ENCODE measurements around the gene SCN10A.

DNA sequence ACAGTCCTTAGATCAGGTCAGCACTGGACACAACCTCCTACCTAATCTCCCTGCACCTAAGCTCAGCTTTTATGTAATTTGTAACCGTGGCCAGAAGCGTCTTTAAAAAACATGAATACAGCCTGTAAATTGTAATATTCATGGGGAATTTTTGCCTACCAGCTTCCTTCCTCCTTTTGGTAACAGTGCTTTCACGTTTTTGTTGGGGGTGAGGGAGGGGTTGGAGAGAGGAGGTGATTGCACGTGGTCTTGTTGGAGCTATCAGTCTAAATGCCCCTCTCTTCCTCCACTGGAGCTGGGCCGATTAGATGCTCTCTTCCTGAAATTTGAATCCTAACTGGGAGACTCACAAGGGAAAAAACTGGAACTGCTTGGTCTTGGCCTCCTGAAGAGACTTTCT is 131.5 kb downstream of the SCN10A start:
- no peak for TF ChIP-seq ZNF8 (CRISPR knock-in tag; IDR thresholded peaks at IDR 0.05)
- no peak for TF ChIP-seq ZC3H10 (CRISPR knock-in tag; IDR thresholded peaks at IDR 0.05)
- TF ChIP-seq ZFP30 (CRISPR knock-in tag; IDR thresholded peaks at IDR 0.05) = no peak
- no peak for TF ChIP-seq PPARA (CRISPR knock-in tag; IDR thresholded peaks at IDR 0.05; ENCODE audit: borderline replicate concordance)

All from SK-N-SH treated with all-trans-retinoic acid at 6 μM for 48 hours (cell line).